GM19452 (cell line): Measurements from ENCODE around the gene BRD3OS.

Experiments used
- ATAC-seq: cut with Tn5 transposase; IDR thresholded peaks from one replicate; pipeline ENCODE4 v1.9.1; 2021; ENCODE audit not compliant: unreplicated experiment

BRD3OS gene

GRCh38 chr9:134049772-134050588 lies 24.7 kb downstream of the BRD3OS start:
- ATAC-seq = no peak

GRCh38 chr9:134050726-134051125 lies 25.4 kb downstream of the BRD3OS start:
- ATAC-seq = no peak

GRCh38 chr9:134051319-134051718 lies 26.0 kb downstream of the BRD3OS start:
- ATAC-seq = no peak

- no peak for ATAC-seq
Observed at GRCh38 chr9:134052491-134052890, 27.2 kb downstream of the BRD3OS start.

- no peak for ATAC-seq
Observed at GRCh38 chr9:134052941-134053340, 27.7 kb downstream of the BRD3OS start.

- no peak for ATAC-seq
Observed at GRCh38 chr9:134053401-134053871, 28.2 kb downstream of the BRD3OS start.

- ATAC-seq = no peak
Observed at GRCh38 chr9:134053941-134054761, 28.9 kb downstream of the BRD3OS start.

GRCh38 chr9:134054891-134055811 lies 29.9 kb downstream of the BRD3OS start:
- ATAC-seq = no peak

- ATAC-seq = no peak
Observed at GRCh38 chr9:134055981-134056461, 30.7 kb downstream of the BRD3OS start.

GRCh38 chr9:134056483-134057306 lies 31.4 kb downstream of the BRD3OS start:
- no peak for ATAC-seq

GRCh38 chr9:134057307-134057657 lies 32.0 kb downstream of the BRD3OS start:
- ATAC-seq = no peak

- no peak for ATAC-seq
Observed at GRCh38 chr9:134057751-134058701, 32.7 kb downstream of the BRD3OS start.

- ATAC-seq = no peak
Observed at GRCh38 chr9:134058716-134059115, 33.4 kb downstream of the BRD3OS start.

- no peak for ATAC-seq
Observed at GRCh38 chr9:134059188-134059641, 33.9 kb downstream of the BRD3OS start.

- no peak for ATAC-seq
Observed at GRCh38 chr9:134059661-134060395, 34.5 kb downstream of the BRD3OS start.

- no peak for ATAC-seq
Observed at GRCh38 chr9:134060546-134060945, 35.3 kb downstream of the BRD3OS start.

GRCh38 chr9:134061019-134061687 lies 35.9 kb downstream of the BRD3OS start:
- no peak for ATAC-seq
